Liver (tissue), 9 donors: ENCODE measurements around the gene RFC4. TPM values are rescaled to one million over a fixed set of nuclear protein-coding genes. Genes with fewer than 3 reads are reported as not detected.

Experiments used
- DNase-seq: peaks from one replicate; pipeline ENCODE4 v3.0.0-alpha.2; 2017; ENCODE audit warnings: low spot score
- H3K27ac ChIP-seq, 2 donors: one replicate each; pipeline ENCODE4 v1.7.0; 2013; ENCODE audit warnings: inconsistent platforms in 2 of 2, low read length in 2 of 2, control low read depth in 1 of 2, low read depth in 1 of 2, mild to moderate bottlenecking in 1 of 2
- H3K27me3 ChIP-seq, 4 donors: one replicate each; pipeline versions ENCODE4 v1.6.1 to v1.7.0; 2013; ENCODE audit warnings: low read length in 3 of 4, inconsistent platforms in 1 of 4, mild to moderate bottlenecking in 1 of 4, moderate library complexity in 1 of 4; ENCODE audit not compliant: control insufficient read depth in 4 of 4, insufficient read depth in 4 of 4
- H3K36me3 ChIP-seq, 4 donors: one replicate each; pipeline versions ENCODE4 v1.6.1 to v1.7.0; 2013; ENCODE audit warnings: low read length in 3 of 4, mild to moderate bottlenecking in 3 of 4, low read depth in 1 of 4, moderate library complexity in 1 of 4; ENCODE audit not compliant: control insufficient read depth in 4 of 4, insufficient read depth in 3 of 4
- H3K4me1 ChIP-seq, 4 donors: one replicate each; pipeline versions ENCODE4 v1.6.1 to v1.7.0; 2013; ENCODE audit warnings: low read length in 3 of 4, mild to moderate bottlenecking in 3 of 4, moderate library complexity in 1 of 4; ENCODE audit not compliant: control insufficient read depth in 4 of 4, insufficient read depth in 4 of 4
- H3K4me3 ChIP-seq, 3 donors: one replicate each; pipeline versions ENCODE4 v1.6.1 to v1.7.0; 2013; ENCODE audit warnings: low read length in 3 of 3, control low read depth in 1 of 3, low read depth in 1 of 3, mild to moderate bottlenecking in 1 of 3
- H3K9ac ChIP-seq, 2 donors: one replicate each; pipeline ENCODE4 v1.7.0; 2013; ENCODE audit warnings: low read length in 2 of 2, mild to moderate bottlenecking in 2 of 2, moderate library complexity in 2 of 2, control low read depth in 1 of 2, low read depth in 1 of 2
- H3K9me3 ChIP-seq, 4 donors: one replicate each; pipeline versions ENCODE4 v1.6.1 to v1.7.0; 2013; ENCODE audit warnings: low read length in 3 of 4; ENCODE audit not compliant: control insufficient read depth in 4 of 4
- ATF3 ChIP-seq: IDR thresholded peaks from 2 replicates; pipeline ENCODE4 v1.6.1; 2016; ENCODE audit warnings: antibody characterized with exemption
- EGR1 ChIP-seq, 2 donors: IDR thresholded peaks; 2 replicates each; pipeline ENCODE4 v1.6.1; 2016 to 2018; ENCODE audit warnings: antibody characterized with exemption in 2 of 2, low read depth in 2 of 2
- FOXA1 ChIP-seq: IDR thresholded peaks from 2 replicates; pipeline ENCODE4 v1.6.1; 2016; ENCODE audit warnings: antibody characterized with exemption
- FOXA2 ChIP-seq: IDR thresholded peaks from 2 replicates; pipeline ENCODE4 v1.6.1; 2016; ENCODE audit warnings: antibody characterized with exemption
- GABPA ChIP-seq, 2 donors: IDR thresholded peaks in 1 of 2; conservative IDR thresholded peaks in 1 of 2; 2 replicates each; pipeline ENCODE4 v1.6.1; 2016; ENCODE audit warnings: antibody characterized with exemption in 2 of 2, mild to moderate bottlenecking in 1 of 2, moderate library complexity in 1 of 2
- HNF4A ChIP-seq, 2 donors: conservative IDR thresholded peaks; 2 replicates each; pipeline ENCODE4 v1.6.1; 2016; ENCODE audit warnings: antibody characterized with exemption in 2 of 2, mild to moderate bottlenecking in 2 of 2
- HNF4G ChIP-seq: IDR thresholded peaks from 2 replicates; pipeline ENCODE4 v1.6.1; 2016; ENCODE audit warnings: antibody characterized with exemption
- JUND ChIP-seq, 2 donors: IDR thresholded peaks; 2 replicates each; pipeline ENCODE4 v1.6.1; 2016; ENCODE audit warnings: antibody characterized with exemption in 2 of 2
- NR2F2 ChIP-seq: IDR thresholded peaks from 2 replicates; pipeline ENCODE4 v1.6.1; 2016; ENCODE audit warnings: antibody characterized with exemption
- RAD21 ChIP-seq, 2 donors: IDR thresholded peaks; 2 replicates each; pipeline ENCODE4 v1.6.1; 2016; ENCODE audit warnings: antibody characterized with exemption in 2 of 2, mild to moderate bottlenecking in 2 of 2
- REST ChIP-seq: IDR thresholded peaks from 2 replicates; pipeline ENCODE4 v1.6.1; 2016; ENCODE audit warnings: antibody characterized with exemption, mild to moderate bottlenecking
- RXRA ChIP-seq, 2 donors: IDR thresholded peaks; 2 replicates each; pipeline ENCODE4 v1.6.1; 2017 to 2018; ENCODE audit warnings: antibody characterized with exemption in 2 of 2, mild to moderate bottlenecking in 1 of 2
- SP1 ChIP-seq: IDR thresholded peaks from 2 replicates; pipeline ENCODE4 v1.6.1; 2018; ENCODE audit warnings: antibody characterized with exemption, mild to moderate bottlenecking
- TAF1 ChIP-seq: conservative IDR thresholded peaks from 2 replicates; pipeline ENCODE4 v1.6.1; 2016; ENCODE audit warnings: antibody characterized with exemption, mild to moderate bottlenecking
- YY1 ChIP-seq: IDR thresholded peaks from 2 replicates; pipeline ENCODE4 v1.6.1; 2016; ENCODE audit warnings: antibody characterized with exemption, mild to moderate bottlenecking
- WGBS: extraction: QIAGEN DNeasy Blood & Tissue Kit; methylation state at CpG from one replicate; pipeline ENCODE4 v1.1.7; 2013; 5-methylcytosine and 5-hydroxymethylcytosine counted together
- polyA plus RNA-seq, 2 donors: library from polyadenylated mRNA; stranded (reverse) in 1 of 2; unstranded in 1 of 2; fragments of 200-250 nt in 1 of 2; fragments of >200 nt in 1 of 2; fragmentation: Nextera tagmentation in 1 of 2; extraction: Ambion mirVana in 1 of 2; gene quantifications; one replicate each; pipeline versions ENCODE4 v1.2.1 to v1.2.3, GENCODE V29; 2013 to 2015
- total RNA-seq, 2 donors: library from RNA; depleted of rRNA; stranded (reverse); fragments of >200 nt; gene quantifications; one replicate each; pipeline ENCODE4 v1.2.3, GENCODE V29; 2014
- TF ChIP-seq, protein P1 (sequence below): fragments of 150-350 bp; IDR thresholded peaks from 2 replicates; pipeline ENCODE4 v1.5.1; 2017; ENCODE audit warnings: improper control_type of control experiment, low read depth, low read length; ENCODE audit not compliant: missing input control
- TF ChIP-seq, protein P2 (sequence below): IDR thresholded peaks from 2 replicates; pipeline ENCODE4 v1.6.1; 2016; ENCODE audit warnings: antibody characterized with exemption
- TF ChIP-seq, protein P3 (sequence below): IDR thresholded peaks from 2 replicates; pipeline ENCODE4 v1.6.1; 2016; ENCODE audit warnings: antibody characterized with exemption
- donor health status: healthy.
- donor health status: healthy.
- donor health status: healthy.
- donor health status: healthy.
- donor health status: healthy.

Gene RFC4
- total and polyA plus RNA-seq, 4 donors = 4.6 to 27.3 (median 6.3) TPM

DNA sequence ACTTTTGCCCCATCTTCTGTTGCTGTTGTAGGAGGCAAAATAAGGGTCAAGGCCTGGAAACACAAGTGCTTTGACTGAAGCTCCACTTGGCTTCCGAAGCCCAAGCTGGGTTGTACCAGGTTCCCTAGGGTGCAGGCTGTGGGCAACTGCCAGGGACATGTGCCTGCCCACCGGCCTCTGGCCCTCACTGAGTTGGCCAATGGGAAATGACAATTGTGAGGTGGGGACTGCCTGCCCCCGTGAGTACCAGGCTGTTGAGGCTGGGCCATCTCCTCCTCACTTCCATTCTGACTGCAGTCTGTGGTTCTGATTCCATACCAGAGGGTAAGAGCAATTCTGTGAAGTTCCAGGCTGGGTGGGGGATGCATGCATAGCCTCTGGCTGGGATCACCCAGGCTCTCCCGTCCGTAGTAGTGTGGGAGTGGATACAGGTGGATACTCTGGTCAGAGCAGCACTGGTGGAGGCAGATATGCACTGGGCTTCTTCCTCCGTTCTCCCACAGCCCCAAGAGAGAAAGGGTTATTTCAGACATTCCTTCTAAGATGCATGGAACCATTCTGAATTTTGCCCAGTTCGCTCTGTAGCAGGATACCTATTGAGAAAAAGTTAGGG is 36.2 kb upstream of the RFC4 start, which contains the start of gene ADIPOQ:
Gene ADIPOQ, plus strand, starts transcription at position 285 of the 613 bp plus-strand sequence. CDS start 10,349 bp downstream, outside the sequence.
- Histone ChIP-seq H3K9ac (no peak within 1 kb of the TSS), H3K4me3 (no peak within 1 kb of the TSS), H3K4me1 (no peaks in the 10 kb centered on the region), H3K27me3 (no peaks in the 10 kb centered on the region), H3K36me3 (no peaks in the 10 kb centered on the region), H3K9me3 (no peaks in the 10 kb centered on the region), H3K27ac (no peak within 1 kb of the TSS)
- TF ChIP-seq NR2F2 (no peak), JUND (IDR thresholded peaks at IDR 0.05) (no peak), GABPA (IDR thresholded peaks at IDR 0.05 in 1 of 2, conservative IDR thresholded peaks at IDR 0.05 in 1 of 2) (no peak), FOXA1 (no peak), ATF3 (no peak), RAD21 (IDR thresholded peaks at IDR 0.05) (no peak), YY1 (no peak), FOXA2 (no peak), SP1 (no peak), REST (no peak), TAF1 (no peak), HNF4A (conservative IDR thresholded peaks at IDR 0.05) (no peak), RXRA (IDR thresholded peaks at IDR 0.05) (no peak), HNF4G (no peak), EGR1 (IDR thresholded peaks at IDR 0.05; ENCODE audit: low read depth in 2 of 2) (no peak)
- TF ChIP-seq, protein P1, sequence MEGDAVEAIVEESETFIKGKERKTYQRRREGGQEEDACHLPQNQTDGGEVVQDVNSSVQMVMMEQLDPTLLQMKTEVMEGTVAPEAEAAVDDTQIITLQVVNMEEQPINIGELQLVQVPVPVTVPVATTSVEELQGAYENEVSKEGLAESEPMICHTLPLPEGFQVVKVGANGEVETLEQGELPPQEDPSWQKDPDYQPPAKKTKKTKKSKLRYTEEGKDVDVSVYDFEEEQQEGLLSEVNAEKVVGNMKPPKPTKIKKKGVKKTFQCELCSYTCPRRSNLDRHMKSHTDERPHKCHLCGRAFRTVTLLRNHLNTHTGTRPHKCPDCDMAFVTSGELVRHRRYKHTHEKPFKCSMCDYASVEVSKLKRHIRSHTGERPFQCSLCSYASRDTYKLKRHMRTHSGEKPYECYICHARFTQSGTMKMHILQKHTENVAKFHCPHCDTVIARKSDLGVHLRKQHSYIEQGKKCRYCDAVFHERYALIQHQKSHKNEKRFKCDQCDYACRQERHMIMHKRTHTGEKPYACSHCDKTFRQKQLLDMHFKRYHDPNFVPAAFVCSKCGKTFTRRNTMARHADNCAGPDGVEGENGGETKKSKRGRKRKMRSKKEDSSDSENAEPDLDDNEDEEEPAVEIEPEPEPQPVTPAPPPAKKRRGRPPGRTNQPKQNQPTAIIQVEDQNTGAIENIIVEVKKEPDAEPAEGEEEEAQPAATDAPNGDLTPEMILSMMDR = no peak
- TF ChIP-seq, protein P2, sequence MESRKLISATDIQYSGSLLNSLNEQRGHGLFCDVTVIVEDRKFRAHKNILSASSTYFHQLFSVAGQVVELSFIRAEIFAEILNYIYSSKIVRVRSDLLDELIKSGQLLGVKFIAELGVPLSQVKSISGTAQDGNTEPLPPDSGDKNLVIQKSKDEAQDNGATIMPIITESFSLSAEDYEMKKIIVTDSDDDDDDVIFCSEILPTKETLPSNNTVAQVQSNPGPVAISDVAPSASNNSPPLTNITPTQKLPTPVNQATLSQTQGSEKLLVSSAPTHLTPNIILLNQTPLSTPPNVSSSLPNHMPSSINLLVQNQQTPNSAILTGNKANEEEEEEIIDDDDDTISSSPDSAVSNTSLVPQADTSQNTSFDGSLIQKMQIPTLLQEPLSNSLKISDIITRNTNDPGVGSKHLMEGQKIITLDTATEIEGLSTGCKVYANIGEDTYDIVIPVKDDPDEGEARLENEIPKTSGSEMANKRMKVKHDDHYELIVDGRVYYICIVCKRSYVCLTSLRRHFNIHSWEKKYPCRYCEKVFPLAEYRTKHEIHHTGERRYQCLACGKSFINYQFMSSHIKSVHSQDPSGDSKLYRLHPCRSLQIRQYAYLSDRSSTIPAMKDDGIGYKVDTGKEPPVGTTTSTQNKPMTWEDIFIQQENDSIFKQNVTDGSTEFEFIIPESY = no peak
- TF ChIP-seq, protein P3, sequence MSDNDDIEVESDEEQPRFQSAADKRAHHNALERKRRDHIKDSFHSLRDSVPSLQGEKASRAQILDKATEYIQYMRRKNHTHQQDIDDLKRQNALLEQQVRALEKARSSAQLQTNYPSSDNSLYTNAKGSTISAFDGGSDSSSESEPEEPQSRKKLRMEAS = no peak
- 93% methylated on average over 7 of the region's 7 CpGs for WGBS
- no peak for DNase-seq
